Muscle layer of colon (tissue), 2 donors: ENCODE results near the gene EXOSC3.
"Not testable (repeated sequence)": the region's sequence is repeated elsewhere in the genome, so short reads cannot be mapped to it uniquely, and the experiment has no call there.

Experiments
- H3K27ac ChIP-seq: one replicate; pipeline ENCODE4 v1.7.0; 2013; ENCODE audit warnings: low read depth, mild to moderate bottlenecking, low read length, moderate library complexity
- H3K27me3 ChIP-seq, 2 donors: one replicate each; pipeline ENCODE4 v1.7.0; 2013; ENCODE audit warnings: low read length in 2 of 2, mild to moderate bottlenecking in 2 of 2; ENCODE audit not compliant: insufficient read depth in 2 of 2, control insufficient read depth in 1 of 2
- H3K36me3 ChIP-seq: one replicate; pipeline ENCODE4 v1.7.0; 2013; ENCODE audit warnings: mild to moderate bottlenecking, low read length; ENCODE audit not compliant: insufficient read depth
- H3K4me1 ChIP-seq: one replicate; pipeline ENCODE4 v1.7.0; 2013; ENCODE audit warnings: mild to moderate bottlenecking, low read length; ENCODE audit not compliant: insufficient read depth
- H3K4me3 ChIP-seq, 2 donors: one replicate each; pipeline ENCODE4 v1.7.0; 2013; ENCODE audit warnings: low read length in 2 of 2, low read depth in 1 of 2, mild to moderate bottlenecking in 1 of 2, moderate library complexity in 1 of 2
- H3K9ac ChIP-seq: one replicate; pipeline ENCODE4 v1.7.0; 2013; ENCODE audit warnings: low read length
- H3K9me3 ChIP-seq: one replicate; pipeline ENCODE4 v1.7.0; 2013; ENCODE audit warnings: mild to moderate bottlenecking, low read length
- donor health status: abdominal sarcoma.
- donor health status: Adenocarcinoma of cecum.

The EXOSC3 gene

GRCh38 chr9:37775216-37775919 is 9.5 kb downstream of the EXOSC3 start:
- Histone ChIP-seq H3K9ac (no peak overlapping the region), H3K4me1 (no peaks in the 10 kb centered on the region), H3K27me3 (no peaks in the 10 kb centered on the region), H3K27ac (no peak overlapping the region), H3K36me3 (peaks cover 50% of the 10 kb centered on the region), H3K9me3 (no peaks in the 10 kb centered on the region), H3K4me3 (no peak overlapping the region)

- no peaks in the 10 kb centered on the region for H3K9me3 ChIP-seq
- peaks cover 31% of the 10 kb centered on the region for H3K36me3 ChIP-seq
- H3K4me1 ChIP-seq: no peaks in the 10 kb centered on the region
- no peak overlapping the region for H3K27ac ChIP-seq
- no peak overlapping the region for H3K4me3 ChIP-seq
- H3K9ac ChIP-seq: no peak overlapping the region
- H3K27me3 ChIP-seq: no peaks in the 10 kb centered on the region
Measured at GRCh38 chr9:37769995-37770394, 14.9 kb downstream of the EXOSC3 start.

GRCh38 chr9:37769306-37769705 is 15.6 kb downstream of the EXOSC3 start:
- H3K27ac ChIP-seq: no peak overlapping the region
- no peak overlapping the region for H3K4me3 ChIP-seq
- no peaks in the 10 kb centered on the region for H3K9me3 ChIP-seq
- H3K27me3 ChIP-seq: no peaks in the 10 kb centered on the region
- no peak overlapping the region for H3K9ac ChIP-seq
- H3K36me3 ChIP-seq: peaks cover 31% of the 10 kb centered on the region
- H3K4me1 ChIP-seq: no peaks in the 10 kb centered on the region

GRCh38 chr9:37765263-37765662 is 19.6 kb downstream of the EXOSC3 start:
- H3K4me3 ChIP-seq, H3K4me1 ChIP-seq, H3K27ac ChIP-seq, H3K9ac ChIP-seq, H3K9me3 ChIP-seq, H3K27me3 ChIP-seq: not testable (repeated sequence)
- peaks cover 17% of the 10 kb centered on the region for H3K36me3 ChIP-seq

- H3K9me3 ChIP-seq: no peaks in the 10 kb centered on the region
- no peak overlapping the region for H3K4me3 ChIP-seq
- H3K27me3 ChIP-seq: no peaks in the 10 kb centered on the region
- H3K9ac ChIP-seq: no peak overlapping the region
- no peak overlapping the region for H3K27ac ChIP-seq
- peaks cover 5% of the 10 kb centered on the region for H3K36me3 ChIP-seq
- H3K4me1 ChIP-seq: no peaks in the 10 kb centered on the region
Measured at GRCh38 chr9:37761511-37761910, 23.4 kb downstream of the EXOSC3 start.

GRCh38 chr9:37760416-37761161 is 24.3 kb downstream of the EXOSC3 start:
- Histone ChIP-seq H3K27me3 (no peaks in the 10 kb centered on the region), H3K4me1 (no peaks in the 10 kb centered on the region), H3K36me3 (peaks cover 5% of the 10 kb centered on the region), H3K9me3 (no peaks in the 10 kb centered on the region), H3K4me3 (no peak overlapping the region), H3K27ac (no peak overlapping the region), H3K9ac (no peak overlapping the region)

- Histone ChIP-seq H3K4me1 (peaks cover 8% of the 10 kb centered on the region), H3K9ac (no peak overlapping the region), H3K9me3 (no peaks in the 10 kb centered on the region), H3K27ac (no peak overlapping the region), H3K27me3 (no peaks in the 10 kb centered on the region), H3K4me3 (no peak overlapping the region), H3K36me3 (no peaks in the 10 kb centered on the region)
Measured at GRCh38 chr9:37758747-37759146, 26.1 kb downstream of the EXOSC3 start.

GRCh38 chr9:37753489-37754190 is 31.2 kb downstream of the EXOSC3 start, which contains the start of gene TRMT10B:
TRMT10B (plus strand) TSS chr9:37753805; CDS start chr9:37761932, 8,127 bp downstream.
- peak within 1 kb of the TSS; percentile 82 to 88 for H3K4me3 ChIP-seq
- H3K27ac ChIP-seq: peak within 1 kb of the TSS; percentile 80
- peaks cover 8% of the 10 kb centered on the region for H3K4me1 ChIP-seq
- H3K9ac ChIP-seq: peak within 1 kb of the TSS; percentile 59
- H3K36me3 ChIP-seq: no peaks in the 10 kb centered on the region
- no peaks in the 10 kb centered on the region for H3K9me3 ChIP-seq
- H3K27me3 ChIP-seq: no peaks in the 10 kb centered on the region

GRCh38 chr9:37752642-37753488 is 32.0 kb downstream of the EXOSC3 start:
- Histone ChIP-seq H3K27ac (peak overlapping the region; percentile 80), H3K9ac (no peak overlapping the region)

GRCh38 chr9:37752112-37752511 is 32.8 kb downstream of the EXOSC3 start:
- H3K36me3 ChIP-seq, H3K9ac ChIP-seq, H3K27me3 ChIP-seq, H3K9me3 ChIP-seq, H3K4me1 ChIP-seq, H3K27ac ChIP-seq, H3K4me3 ChIP-seq: not testable (repeated sequence)

More at GRCh38 chr9:37752642-37753488, 32.0 kb downstream of the EXOSC3 start:
- H3K4me1 ChIP-seq: peaks cover 8% of the 10 kb centered on the region
- peak overlapping the region; percentile 82 to 88 for H3K4me3 ChIP-seq
- H3K27me3 ChIP-seq: no peaks in the 10 kb centered on the region
- no peaks in the 10 kb centered on the region for H3K36me3 ChIP-seq
- H3K9me3 ChIP-seq: no peaks in the 10 kb centered on the region

GRCh38 chr9:37751704-37752103 is 33.2 kb downstream of the EXOSC3 start:
- not testable (repeated sequence) for H3K9me3 ChIP-seq, H3K27ac ChIP-seq, H3K4me3 ChIP-seq, H3K4me1 ChIP-seq, H3K36me3 ChIP-seq, H3K27me3 ChIP-seq, H3K9ac ChIP-seq
